Lower lobe of right lung (tissue), 2 donors: ENCODE data around the gene TMEM119. TPM values are rescaled to one million over a fixed set of nuclear protein-coding genes. Genes with fewer than 3 reads are reported as not detected.

Source experiments
- ATAC-seq, 2 donors: fragments of 200-7000 bp; cut with Tn5 transposase; one replicate each; pipeline ENCODE4 v1.9.1; 2020 to 2022; ENCODE audit warnings: mild to moderate bottlenecking in 2 of 2, moderate library complexity in 2 of 2
- DNase-seq: peaks from one replicate; pipeline ENCODE4 v3.0.0-alpha.2; 2020
- H3K27ac ChIP-seq: fragments of 200-600 bp; one replicate; pipeline ENCODE4 v1.8.0; 2022
- H3K27me3 ChIP-seq: fragments of 200-600 bp; one replicate; pipeline ENCODE4 v1.8.0; 2022; ENCODE audit warnings: low read depth
- H3K36me3 ChIP-seq: fragments of 200-600 bp; one replicate; pipeline ENCODE4 v1.8.0; 2022; ENCODE audit warnings: mild to moderate bottlenecking
- H3K4me1 ChIP-seq: fragments of 200-600 bp; one replicate; pipeline ENCODE4 v1.8.0; 2022
- H3K4me3 ChIP-seq: fragments of 200-600 bp; one replicate; pipeline ENCODE4 v1.8.0; 2022; ENCODE audit warnings: mild to moderate bottlenecking
- H3K9me3 ChIP-seq: fragments of 200-600 bp; one replicate; pipeline ENCODE4 v1.8.0; 2022
- CTCF ChIP-seq: fragments of 200-600 bp; IDR thresholded peaks from one replicate; pipeline ENCODE4 v1.8.0; 2022; ENCODE audit warnings: antibody characterized with exemption, mild to moderate bottlenecking
- intact Hi-C: fragments of 100-400 bp; cut with DNase I; formaldehyde crosslinking; loops from one replicate; pipeline ENCODE4 v1.11.0; 2022
- total RNA-seq: library from RNA; stranded (reverse); fragmentation: NEBNext Ultra II Directional; extraction: Animal tissue kit (Norgen Biotek cat#: 25700); gene quantifications from one replicate; pipeline ENCODE4 v1.2.1, GENCODE V29; 2021
- donor health status: DM: no; HTN: yes; CAD: no; lungs with severe emphysema.

The TMEM119 gene
- total RNA-seq, 1 donor from 2014 or later, result 13.4 TPM

- H3K27me3 ChIP-seq, result no peaks in the 10 kb centered on the region
- TF ChIP-seq CTCF, result no peak
- ATAC-seq (peak; percentile 26 to 41), DNase-seq (no peak)
- H3K4me3 ChIP-seq, result no peak overlapping the region
- intact Hi-C loops, result no loop called here
- peaks cover 66% of the 10 kb centered on the region for H3K36me3 ChIP-seq
- H3K27ac ChIP-seq, result peak overlapping the region; percentile 32
- no peaks in the 10 kb centered on the region for H3K9me3 ChIP-seq
- peaks cover 55% of the 10 kb centered on the region for H3K4me1 ChIP-seq
These were observed 30.2 kb downstream of the TMEM119 start for GRCh38 chr12:108567406-108568337.

DNA sequence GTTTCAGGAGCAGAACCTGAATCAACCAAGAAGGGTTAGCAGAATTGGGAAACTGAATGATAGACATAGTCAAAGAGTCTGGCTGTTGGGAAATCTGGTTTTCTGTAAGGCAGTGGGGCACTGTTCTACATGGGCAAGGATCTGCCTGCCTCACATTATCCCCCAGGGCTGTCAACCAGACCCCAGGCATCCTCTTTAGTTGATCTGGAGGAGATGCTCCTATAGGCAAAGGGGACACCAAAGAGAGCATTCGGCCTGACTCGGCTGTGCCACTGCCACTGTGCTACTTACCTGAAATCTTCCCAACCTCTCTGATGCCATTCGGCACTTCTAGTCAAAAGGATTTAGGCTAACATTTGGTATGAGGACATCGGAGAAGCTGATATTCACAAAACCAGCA lies 31.4 kb downstream of the TMEM119 start:
- ATAC-seq, result no peak
- no peak for DNase-seq
- no peak overlapping the region for H3K4me3 ChIP-seq
- peak overlapping the region; percentile 48 for H3K27ac ChIP-seq
- H3K9me3 ChIP-seq, result no peaks in the 10 kb centered on the region
- no peaks in the 10 kb centered on the region for H3K27me3 ChIP-seq
- intact Hi-C loops, result no loop called here
- no peak for TF ChIP-seq CTCF
- peaks cover 55% of the 10 kb centered on the region for H3K4me1 ChIP-seq
- peaks cover 66% of the 10 kb centered on the region for H3K36me3 ChIP-seq

DNA sequence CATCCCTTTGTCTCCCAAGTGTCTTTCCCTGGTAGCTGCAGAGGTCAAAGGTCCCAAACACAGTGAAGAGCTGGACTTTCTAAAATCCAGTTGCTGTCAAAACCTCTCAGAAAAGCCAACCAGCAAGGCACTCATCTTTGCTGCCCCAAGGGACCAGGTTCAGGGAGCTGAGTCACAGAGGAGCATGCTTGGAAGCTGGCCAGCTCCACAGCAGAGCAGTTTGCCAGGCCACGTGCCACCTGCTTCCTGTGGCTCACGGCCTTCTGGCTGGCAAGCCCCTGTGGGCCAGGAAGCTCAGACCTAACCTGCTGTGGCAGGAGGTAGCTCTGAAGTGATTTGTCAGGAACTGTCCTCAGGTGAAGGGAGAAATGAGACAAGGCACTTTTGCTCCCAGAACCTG lies 31.9 kb downstream of the TMEM119 start:
- Histone ChIP-seq H3K4me3 (no peak overlapping the region), H3K27ac (peak overlapping the region; percentile 48), H3K27me3 (no peaks in the 10 kb centered on the region), H3K9me3 (no peaks in the 10 kb centered on the region), H3K4me1 (peaks cover 55% of the 10 kb centered on the region), H3K36me3 (peaks cover 66% of the 10 kb centered on the region)
- DNase-seq (peak; percentile 80), ATAC-seq (peak in 1 of 2 donors; percentile 6)
- no peak for TF ChIP-seq CTCF
- intact Hi-C loops, result no loop called here

DNA sequence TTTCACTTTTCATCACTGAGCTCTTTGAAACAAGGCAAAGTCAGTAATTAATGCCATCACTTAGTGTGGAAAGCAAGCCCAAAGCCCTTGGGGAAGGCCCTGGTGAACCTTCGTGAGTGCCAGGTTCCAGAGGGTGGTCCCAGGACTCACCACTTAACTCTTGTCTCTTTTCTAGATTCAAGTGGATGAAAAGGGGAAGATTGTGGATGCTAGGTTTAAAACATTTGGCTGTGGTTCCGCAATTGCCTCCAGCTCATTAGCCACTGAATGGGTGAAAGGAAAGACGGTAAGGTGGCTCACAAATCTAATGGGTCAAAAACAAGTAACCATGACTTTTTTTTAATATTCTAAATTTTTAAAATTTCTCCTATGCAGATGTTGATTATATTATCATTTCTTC lies 32.7 kb downstream of the TMEM119 start:
- H3K4me3 ChIP-seq, result no peak overlapping the region
- H3K9me3 ChIP-seq, result no peaks in the 10 kb centered on the region
- H3K4me1 ChIP-seq, result peaks cover 58% of the 10 kb centered on the region
- intact Hi-C loops, result no loop called here
- DNase-seq (no peak), ATAC-seq (no peak)
- H3K36me3 ChIP-seq, result peaks cover 64% of the 10 kb centered on the region
- no peaks in the 10 kb centered on the region for H3K27me3 ChIP-seq
- no peak overlapping the region for H3K27ac ChIP-seq
- no peak for TF ChIP-seq CTCF

DNA sequence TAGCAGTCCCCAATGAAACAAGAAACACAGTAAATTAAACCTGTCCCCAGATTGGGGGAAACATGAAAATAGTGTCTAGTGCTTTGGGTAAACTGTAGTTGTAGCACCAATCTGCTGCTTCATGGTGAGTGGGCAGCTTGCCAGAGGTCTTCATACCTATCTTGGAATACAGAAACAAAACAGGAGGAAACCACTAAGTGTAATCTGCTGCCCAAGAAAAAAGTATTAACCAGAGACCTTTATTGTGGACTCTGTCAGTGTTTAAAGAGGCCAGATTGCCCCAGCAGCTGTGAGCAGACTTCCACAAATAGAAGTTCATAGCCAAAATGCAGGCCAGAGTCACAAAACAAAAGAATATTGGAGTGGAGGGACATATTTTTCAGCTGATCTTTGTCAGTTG lies 33.2 kb downstream of the TMEM119 start:
- no peak overlapping the region for H3K4me3 ChIP-seq
- H3K27me3 ChIP-seq, result no peaks in the 10 kb centered on the region
- ATAC-seq (no peak), DNase-seq (no peak)
- no peaks in the 10 kb centered on the region for H3K9me3 ChIP-seq
- peaks cover 62% of the 10 kb centered on the region for H3K4me1 ChIP-seq
- peaks cover 60% of the 10 kb centered on the region for H3K36me3 ChIP-seq
- intact Hi-C loops, result no loop called here
- no peak overlapping the region for H3K27ac ChIP-seq
- TF ChIP-seq CTCF, result no peak
